ENCODE results near the gene ADAMTS9. TPM values are rescaled to one million over a fixed set of nuclear protein-coding genes. Genes with fewer than 3 reads are reported as not detected.

The ADAMTS9 gene
- total RNA-seq, 1 experiment from 2014 or later = 0.46 TPM

GRCh38 chr3:64730681-64731080 is 42.9 kb upstream of the ADAMTS9 start:
- H3T11ph ChIP-seq (ENCODE audit: low read length) = no peak overlapping the region
- Mint-ChIP-seq H3K36me3 (ENCODE audit: insufficient read depth in 1 of 3, low read depth in 3 of 3) (no peaks in the 10 kb centered on the region), H3K27ac (no peak overlapping the region), H3K4me1 (peaks cover 10 to 11% of the 10 kb centered on the region in 2 experiments), H3K4me3 (no peak overlapping the region), H3K27me3 (ENCODE audit: low read depth) (peaks cover 9% of the 10 kb centered on the region; the same call in 1 of the 2 replicates), H3K9me3 (no peaks in the 10 kb centered on the region)
- H4K91ac ChIP-seq (ENCODE audit: insufficient read length, low read depth, low read length) = no peak overlapping the region
- no peak overlapping the region for H2AFZ ChIP-seq (ENCODE audit: low read length)
- H2BK5ac ChIP-seq (ENCODE audit: insufficient read length, low read length) = no peak overlapping the region
- no peak overlapping the region for H2BK12ac ChIP-seq (ENCODE audit: insufficient read length, low read depth, low read length)
- H3K9me3 ChIP-seq (ENCODE audit: control insufficient read depth, low read depth, low read length) = no peaks in the 10 kb centered on the region
- H4K5ac ChIP-seq (ENCODE audit: insufficient read length, low read depth, low read length) = no peak overlapping the region
- no peak overlapping the region for H2BK20ac ChIP-seq (ENCODE audit: low read depth, low read length, poor library complexity, severe bottlenecking)
- no peak overlapping the region for H3K14ac ChIP-seq (ENCODE audit: insufficient read depth, low read length)
- no peak overlapping the region for H2BK120ac ChIP-seq (ENCODE audit: low read depth, low read length, poor library complexity, severe bottlenecking)
- H3K4ac ChIP-seq (ENCODE audit: low read depth, low read length) = no peak overlapping the region
- peaks cover 2% of the 10 kb centered on the region; the same call in 1 of the 2 replicates for H3K4me1 ChIP-seq (ENCODE audit: insufficient read depth, low read length)
- H2AK5ac ChIP-seq (ENCODE audit: insufficient read length, low read length) = no peak overlapping the region
- H3K23me2 ChIP-seq (ENCODE audit: insufficient read length, low read depth, low read length, poor library complexity, severe bottlenecking) = no peaks in the 10 kb centered on the region
- no peak overlapping the region for H3K9ac ChIP-seq (ENCODE audit: extremely low read depth, insufficient read length, low read length)
- H3K23ac ChIP-seq (ENCODE audit: insufficient read length, low read depth, low read length) = no peak overlapping the region
- H3K79me2 ChIP-seq (ENCODE audit: insufficient read depth, low read length) = no peaks in the 10 kb centered on the region
- no peak for TF ChIP-seq CTCF (conservative IDR thresholded peaks at IDR 0.05)
- no peak overlapping the region for H3K4me2 ChIP-seq (ENCODE audit: insufficient read depth, insufficient read length, low read length)
- no peaks in the 10 kb centered on the region for H4K20me1 ChIP-seq (ENCODE audit: control insufficient read depth, insufficient read depth, insufficient read length)
- WGBS (ENCODE audit: extremely low coverage, insufficient read length, low lambda C conversion rate) = no CpG with 5 or more reads among the region's 3 CpGs
- no peaks in the 10 kb centered on the region for H3K27me3 ChIP-seq (ENCODE audit: insufficient read depth, low read length)
- H2BK15ac ChIP-seq (ENCODE audit: low read depth, low read length) = no peak overlapping the region
- H3K18ac ChIP-seq (ENCODE audit: insufficient read length, low read depth, low read length) = no peak overlapping the region
- no peak overlapping the region for H4K8ac ChIP-seq (replicated peaks; ENCODE audit: insufficient read length, low read depth, low read length)
- DNase-seq = no peak
- no peak overlapping the region for H3K56ac ChIP-seq (ENCODE audit: insufficient read length, low read depth, low read length)
- H3K79me1 ChIP-seq (ENCODE audit: insufficient read depth, low read depth, low read length, poor library complexity, severe bottlenecking) = no peaks in the 10 kb centered on the region
- H3K27ac ChIP-seq (ENCODE audit: insufficient read length, low read depth, low read length) = no peak overlapping the region
